Ovary (tissue), 10 donors: ENCODE results near the gene GGCX. TPM values are rescaled to one million over a fixed set of nuclear protein-coding genes. Genes with fewer than 3 reads are reported as not detected.

Experiments
- DNase-seq, 5 donors: peaks; one replicate each; pipeline ENCODE4 v3.0.0-alpha.2; 2019 to 2020
- H3K27ac ChIP-seq, 2 donors: fragments of 200-600 bp; one replicate each; pipeline versions ENCODE4 v1.5.1 to v1.8.0; 2019 to 2022
- H3K27me3 ChIP-seq: fragments of 200-600 bp; one replicate; pipeline ENCODE4 v1.8.0; 2022
- H3K36me3 ChIP-seq: fragments of 200-600 bp; sonication (generic); one replicate; pipeline ENCODE4 v1.5.1; 2019
- H3K4me1 ChIP-seq: one replicate; pipeline ENCODE4 v1.8.1; 2013; ENCODE audit warnings: mild to moderate bottlenecking, moderate library complexity; ENCODE audit not compliant: insufficient read depth
- H3K4me3 ChIP-seq: fragments of 200-600 bp; sonication (generic); one replicate; pipeline ENCODE4 v1.5.1; 2017
- H3K9me3 ChIP-seq, 2 donors: fragments of 200-600 bp in 1 of 2; sonication (generic) in 1 of 2; one replicate each; pipeline versions ENCODE4 v1.5.1 to v1.8.1; 2013 to 2019; ENCODE audit warnings: mild to moderate bottlenecking in 1 of 2, moderate library complexity in 1 of 2
- CTCF ChIP-seq, 3 donors: fragments of 450-650 bp in 2 of 3; fragments of 200-600 bp in 1 of 3; IDR thresholded peaks; one replicate each; pipeline versions ENCODE4 v1.5.1 to v1.8.0; 2016 to 2022; ENCODE audit warnings: antibody characterized with exemption in 3 of 3, mild to moderate bottlenecking in 1 of 3
- EP300 ChIP-seq: sonication (generic); formaldehyde crosslinking; IDR thresholded peaks from one replicate; pipeline ENCODE4 v1.6.1; 2017; ENCODE audit warnings: antibody characterized with exemption
- POLR2A ChIP-seq: fragments of 450-650 bp; IDR thresholded peaks from one replicate; pipeline ENCODE4 v1.6.1; 2017; ENCODE audit warnings: antibody characterized with exemption, mild to moderate bottlenecking, moderate library complexity
- WGBS, 3 donors: extraction: QIAGEN DNeasy Blood & Tissue Kit in 1 of 3; methylation state at CpG; one replicate each; pipeline versions ENCODE4 v1.1.5 to v1.1.7; 2013 to 2017; 5-methylcytosine and 5-hydroxymethylcytosine counted together
- intact Hi-C, 4 donors: fragments of 100-400 bp; cut with DNase I; formaldehyde crosslinking; loops; one replicate each; pipeline versions ENCODE4 v1.11.0 to v1.15.1; 2022 to 2023
- long read RNA-seq, 3 donors: library from polyadenylated mRNA in 2 of 3; unstranded in 2 of 3; transcript quantifications; one replicate each; pipeline ENCODE4 v2.0.0 and lab custom pipeline, GENCODE V29; 2021 to 2026
- polyA plus RNA-seq, 2 donors: library from polyadenylated mRNA; stranded (reverse); fragments of 200-250 nt in 1 of 2; fragments of 350-450 nt in 1 of 2; fragmentation: Illumina TruSeq in 1 of 2; extraction: RNeasy Lipid Tissue Mini Kit (QIAGEN cat#74804) in 1 of 2; gene quantifications; one replicate each; pipeline ENCODE4 v1.2.3, GENCODE V29; 2013 to 2014
- total RNA-seq, 7 donors: library from RNA; depleted of rRNA in 2 of 7; stranded (reverse); fragments of >200 nt in 2 of 7; fragmentation: NEBNext Ultra II Directional in 3 of 7; extraction: Animal tissue kit (Norgen Biotek cat#: 25700) in 3 of 7; gene quantifications; one replicate each; pipeline versions ENCODE4 v1.1.0 to v1.2.4, GENCODE V29; 2016 to 2023
- donor health status: DM: no; HTN: no; CAD: no; lungs with moderate emphysema.
- donor health status: DM: no; HTN: no; CAD: no.
- donor health status: Bipolar disorder and iron deficiency.
- donor health status: DM: yes; HTN: yes; CAD: no.
- donor health status: DM: no; HTN: no; CAD: no.
- donor health status: DM: yes; HTN: yes; CAD: no.

GGCX gene
- total RNA-seq (10 to 100 TPM; 23.8 to 35.5 (median 33.9) TPM), polyA plus RNA-seq (10 to 100 TPM; 14.2 to 33.3 TPM)
- long read RNA-seq, donor 1, full-length matches to known transcripts, result 31 of 64 reads
- long read RNA-seq, donor 1, partial matches to known transcripts, result 26 of 64 reads
- long read RNA-seq, donor 1, other reads (novel, unspliced or antisense), result 7 of 64 reads
- long read RNA-seq, donor 2, partial matches to known transcripts, result 57 of 117 reads
- long read RNA-seq, donor 2, other reads (novel, unspliced or antisense), result 59 of 117 reads
- long read RNA-seq, donor 3, full-length matches to known transcripts, result 18 of 30 reads
- long read RNA-seq, donor 3, partial matches to known transcripts, result 6 of 30 reads
- long read RNA-seq, donor 3, other reads (novel, unspliced or antisense), result 6 of 30 reads

- TF ChIP-seq POLR2A (peak; percentile 81), CTCF (IDR thresholded peaks at IDR 0.05) (peak in 2 of 3 donors; percentile 41 to 62), EP300 (no peak)
- peaks cover 6% of the 10 kb centered on the region for H3K4me1 ChIP-seq
- DNase-seq, result peak; percentile 95 to 98 (median 96)
- H3K36me3 ChIP-seq, result no peaks in the 10 kb centered on the region
- no peaks in the 10 kb centered on the region for H3K27me3 ChIP-seq
- H3K9me3 ChIP-seq, result no peaks in the 10 kb centered on the region
- peak within 1 kb of the TSS; percentile 94 for H3K4me3 ChIP-seq
- intact Hi-C loops, result no loop called here
- 3 to 4% (median 4%) methylated on average over 50 to 64 of the region's 64 CpGs for WGBS, 3 donors
- peak within 1 kb of the TSS; percentile 18 to 65 for H3K27ac ChIP-seq
Observed at GRCh38 chr2:85561280-85562212, at the start of gene GGCX. GGCX (minus strand) TSS chr2:85561493; CDS start chr2:85561428, 65 bp downstream.

- DNase-seq, result no peak
- intact Hi-C loops, result no loop called here
- TF ChIP-seq EP300 (no peak), POLR2A (no peak), CTCF (IDR thresholded peaks at IDR 0.05) (no peak)
- no peak overlapping the region for H3K4me3 ChIP-seq
- no peaks in the 10 kb centered on the region for H3K27me3 ChIP-seq
- H3K27ac ChIP-seq, result no peak overlapping the region
- no peaks in the 10 kb centered on the region for H3K9me3 ChIP-seq
- H3K36me3 ChIP-seq, result no peaks in the 10 kb centered on the region
- 53 to 66% (median 66%) methylated on average over 9 of the region's 9 CpGs for WGBS, 3 donors
- peaks cover 5% of the 10 kb centered on the region for H3K4me1 ChIP-seq
Observed at GRCh38 chr2:85607268-85608215, 46.2 kb upstream of the GGCX start.

- H3K4me3 ChIP-seq, result no peak overlapping the region
- H3K27ac ChIP-seq, result no peak overlapping the region
- TF ChIP-seq POLR2A (no peak), CTCF (IDR thresholded peaks at IDR 0.05) (no peak), EP300 (no peak)
- H3K27me3 ChIP-seq, result no peaks in the 10 kb centered on the region
- DNase-seq, result no peak
- no peaks in the 10 kb centered on the region for H3K9me3 ChIP-seq
- intact Hi-C loops, result no loop called here
- WGBS, 3 donors, result 52 to 71% (median 55%) methylated on average over 7 of the region's 7 CpGs
- H3K4me1 ChIP-seq, result peaks cover 10% of the 10 kb centered on the region
- H3K36me3 ChIP-seq, result no peaks in the 10 kb centered on the region
Observed at GRCh38 chr2:85606116-85606455, 44.8 kb upstream of the GGCX start.
